ENCODE data around the gene COL18A1.
A peak's percentile ranks its signal among the peaks of the same experiment; 100 is the strongest.

Gene COL18A1

GRCh38 chr21:45547545-45547900 is 142.6 kb downstream of the COL18A1 start:
- no peak for DNase-seq (ENCODE audit: low read depth)

GRCh38 chr21:45548711-45549491 is 143.9 kb downstream of the COL18A1 start:
- no peak for DNase-seq (ENCODE audit: low read depth)

- no peak for DNase-seq (ENCODE audit: low read depth)
Observed at GRCh38 chr21:45549626-45550463, 144.9 kb downstream of the COL18A1 start.

GRCh38 chr21:45550522-45551210 is 145.7 kb downstream of the COL18A1 start:
- DNase-seq (ENCODE audit: low read depth), result no peak

GRCh38 chr21:45551316-45551715 is 146.4 kb downstream of the COL18A1 start:
- peak; percentile 52 for DNase-seq (ENCODE audit: low read depth)

- no peak for DNase-seq (ENCODE audit: low read depth)
Observed at GRCh38 chr21:45551783-45552695, 147.1 kb downstream of the COL18A1 start.

- DNase-seq (ENCODE audit: low read depth), result no peak
Observed at GRCh38 chr21:45552696-45553391, 147.9 kb downstream of the COL18A1 start.

- peak; percentile 58 for DNase-seq (ENCODE audit: low read depth)
Observed at GRCh38 chr21:45554477-45555175, 149.7 kb downstream of the COL18A1 start.

- no peak for DNase-seq (ENCODE audit: low read depth)
Observed at GRCh38 chr21:45555251-45555556, 150.2 kb downstream of the COL18A1 start.

GRCh38 chr21:45555557-45556301 is 150.8 kb downstream of the COL18A1 start:
- peak; percentile 79 for DNase-seq (ENCODE audit: low read depth)

GRCh38 chr21:45556302-45556644 is 151.3 kb downstream of the COL18A1 start:
- DNase-seq (ENCODE audit: low read depth), result no peak

GRCh38 chr21:45556645-45557615 is 152.0 kb downstream of the COL18A1 start:
- DNase-seq (ENCODE audit: low read depth), result no peak

GRCh38 chr21:45557616-45558043 is 152.7 kb downstream of the COL18A1 start:
- no peak for DNase-seq (ENCODE audit: low read depth)

GRCh38 chr21:45558044-45558721 is 153.2 kb downstream of the COL18A1 start:
- no peak for DNase-seq (ENCODE audit: low read depth)

- no peak for DNase-seq (ENCODE audit: low read depth)
Observed at GRCh38 chr21:45559216-45560105, 154.5 kb downstream of the COL18A1 start.

- DNase-seq (ENCODE audit: low read depth), result no peak
Observed at GRCh38 chr21:45560106-45561021, 155.4 kb downstream of the COL18A1 start.

All from GM04504 (cell line).